Thyroid gland (tissue), 4 donors: ENCODE data around the gene RAB19.

Experiments
- POLR2A ChIP-seq, 2 donors: fragments of 450-650 bp; IDR thresholded peaks; one replicate each; pipeline ENCODE4 v1.6.1; 2017; ENCODE audit warnings: antibody characterized with exemption in 2 of 2, mild to moderate bottlenecking in 2 of 2, moderate library complexity in 1 of 2
- TF ChIP-seq, protein P1 (sequence below), 6 experiments: fragments of 200-600 bp in 3 of 6; fragments of 450-650 bp in 3 of 6; sonication (generic) in 3 of 6; IDR thresholded peaks; one replicate each; pipeline ENCODE4 v1.5.1; 2016 to 2019; ENCODE audit warnings: antibody characterized with exemption in 6 of 6, mild to moderate bottlenecking in 2 of 6, inconsistent platforms in 1 of 6, moderate library complexity in 1 of 6

DNA sequence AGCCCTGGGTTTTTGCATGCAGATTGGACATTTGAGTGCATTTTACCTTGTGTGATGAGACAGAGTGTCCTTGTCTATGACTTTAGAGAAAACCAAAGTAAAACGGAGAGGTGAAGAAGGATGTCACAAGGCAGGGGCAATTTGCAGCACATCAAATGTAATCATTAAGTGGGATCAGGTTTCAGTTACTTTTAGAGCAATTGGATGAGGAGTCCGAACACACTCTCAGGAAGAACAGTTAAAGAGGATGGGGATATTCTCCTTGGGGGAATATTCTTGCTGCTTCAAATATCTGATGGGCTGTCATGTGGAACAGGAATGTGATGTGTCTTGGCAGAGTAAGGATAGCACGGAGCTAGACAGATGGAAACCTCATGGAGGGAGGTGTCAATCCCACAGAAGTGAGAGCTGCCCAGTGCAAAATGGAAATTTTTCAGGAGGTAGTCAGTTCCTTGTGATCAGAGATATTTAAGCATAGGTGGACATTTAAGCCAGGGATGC is 757 bp downstream of the RAB19 start:
- TF ChIP-seq, protein P1, sequence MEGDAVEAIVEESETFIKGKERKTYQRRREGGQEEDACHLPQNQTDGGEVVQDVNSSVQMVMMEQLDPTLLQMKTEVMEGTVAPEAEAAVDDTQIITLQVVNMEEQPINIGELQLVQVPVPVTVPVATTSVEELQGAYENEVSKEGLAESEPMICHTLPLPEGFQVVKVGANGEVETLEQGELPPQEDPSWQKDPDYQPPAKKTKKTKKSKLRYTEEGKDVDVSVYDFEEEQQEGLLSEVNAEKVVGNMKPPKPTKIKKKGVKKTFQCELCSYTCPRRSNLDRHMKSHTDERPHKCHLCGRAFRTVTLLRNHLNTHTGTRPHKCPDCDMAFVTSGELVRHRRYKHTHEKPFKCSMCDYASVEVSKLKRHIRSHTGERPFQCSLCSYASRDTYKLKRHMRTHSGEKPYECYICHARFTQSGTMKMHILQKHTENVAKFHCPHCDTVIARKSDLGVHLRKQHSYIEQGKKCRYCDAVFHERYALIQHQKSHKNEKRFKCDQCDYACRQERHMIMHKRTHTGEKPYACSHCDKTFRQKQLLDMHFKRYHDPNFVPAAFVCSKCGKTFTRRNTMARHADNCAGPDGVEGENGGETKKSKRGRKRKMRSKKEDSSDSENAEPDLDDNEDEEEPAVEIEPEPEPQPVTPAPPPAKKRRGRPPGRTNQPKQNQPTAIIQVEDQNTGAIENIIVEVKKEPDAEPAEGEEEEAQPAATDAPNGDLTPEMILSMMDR (IDR thresholded peaks at IDR 0.05) = no peak
- no peak for TF ChIP-seq POLR2A (IDR thresholded peaks at IDR 0.05)
